Esophagus squamous epithelium (tissue), 4 donors: ENCODE data around the gene TCP1.
"Not testable (repeated sequence)": the region's sequence is repeated elsewhere in the genome, so short reads cannot be mapped to it uniquely, and the experiment has no call there.

Experiments
- POLR2A ChIP-seq, 4 donors: fragments of 450-650 bp; IDR thresholded peaks; one replicate each; pipeline ENCODE4 v1.6.1; 2017; ENCODE audit warnings: antibody characterized with exemption in 4 of 4, mild to moderate bottlenecking in 4 of 4, moderate library complexity in 3 of 4
- TF ChIP-seq, protein P1 (sequence below), 6 experiments: fragments of 450-650 bp in 4 of 6; fragments of 200-600 bp in 2 of 6; sonication (generic) in 2 of 6; IDR thresholded peaks; one replicate each; pipeline ENCODE4 v1.5.1; 2016 to 2019; ENCODE audit warnings: antibody characterized with exemption in 6 of 6, mild to moderate bottlenecking in 4 of 6, moderate library complexity in 4 of 6

- TF ChIP-seq, protein P1, sequence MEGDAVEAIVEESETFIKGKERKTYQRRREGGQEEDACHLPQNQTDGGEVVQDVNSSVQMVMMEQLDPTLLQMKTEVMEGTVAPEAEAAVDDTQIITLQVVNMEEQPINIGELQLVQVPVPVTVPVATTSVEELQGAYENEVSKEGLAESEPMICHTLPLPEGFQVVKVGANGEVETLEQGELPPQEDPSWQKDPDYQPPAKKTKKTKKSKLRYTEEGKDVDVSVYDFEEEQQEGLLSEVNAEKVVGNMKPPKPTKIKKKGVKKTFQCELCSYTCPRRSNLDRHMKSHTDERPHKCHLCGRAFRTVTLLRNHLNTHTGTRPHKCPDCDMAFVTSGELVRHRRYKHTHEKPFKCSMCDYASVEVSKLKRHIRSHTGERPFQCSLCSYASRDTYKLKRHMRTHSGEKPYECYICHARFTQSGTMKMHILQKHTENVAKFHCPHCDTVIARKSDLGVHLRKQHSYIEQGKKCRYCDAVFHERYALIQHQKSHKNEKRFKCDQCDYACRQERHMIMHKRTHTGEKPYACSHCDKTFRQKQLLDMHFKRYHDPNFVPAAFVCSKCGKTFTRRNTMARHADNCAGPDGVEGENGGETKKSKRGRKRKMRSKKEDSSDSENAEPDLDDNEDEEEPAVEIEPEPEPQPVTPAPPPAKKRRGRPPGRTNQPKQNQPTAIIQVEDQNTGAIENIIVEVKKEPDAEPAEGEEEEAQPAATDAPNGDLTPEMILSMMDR (IDR thresholded peaks at IDR 0.05): not testable (repeated sequence)
- not testable (repeated sequence) for TF ChIP-seq POLR2A (IDR thresholded peaks at IDR 0.05)
Observed at GRCh38 chr6:159794976-159795375, 5.6 kb upstream of the TCP1 start.
